Brain microvascular endothelial cell (primary cell): ENCODE results near the gene EPHA1.

Experiments
- DNase-seq: peaks from one replicate; pipeline ENCODE4 v3.0.0-alpha.2; 2020
- H3K27ac ChIP-seq: fragments of 250-450 bp; sonication (Bioruptor Pico); 2 replicates; pipeline ENCODE4 v1.5.1; 2020; ENCODE audit warnings: mild to moderate bottlenecking, moderate library complexity
- H3K27me3 ChIP-seq: fragments of 250-450 bp; sonication (Bioruptor Pico); replicated peaks from 2 replicates; pipeline ENCODE4 v1.5.1; 2020; ENCODE audit warnings: mild to moderate bottlenecking
- H3K36me3 ChIP-seq: fragments of 250-450 bp; sonication (Bioruptor Pico); replicated peaks from 2 replicates; pipeline ENCODE4 v1.5.1; 2020; ENCODE audit warnings: mild to moderate bottlenecking
- H3K4me3 ChIP-seq: 2 replicates; pipeline ENCODE4 v1.5.1; 2011; ENCODE audit warnings: low read depth, mild to moderate bottlenecking, control low read depth, low read length, moderate library complexity
- in situ Hi-C: cut with HindIII; loops from 2 replicates; pipeline ENCODE4 v1.10.0; 2017; ENCODE audit warnings: low sequenced_read_pairs, low pct_ligation_motif_present
- TF ChIP-seq, protein P1 (sequence below): IDR thresholded peaks from 2 replicates; pipeline ENCODE4 v1.5.1; 2011; ENCODE audit warnings: low read depth, mild to moderate bottlenecking, moderate library complexity, low read length, control low read depth, inconsistent platforms; ENCODE audit errors: missing control alignments

EPHA1 gene

DNA sequence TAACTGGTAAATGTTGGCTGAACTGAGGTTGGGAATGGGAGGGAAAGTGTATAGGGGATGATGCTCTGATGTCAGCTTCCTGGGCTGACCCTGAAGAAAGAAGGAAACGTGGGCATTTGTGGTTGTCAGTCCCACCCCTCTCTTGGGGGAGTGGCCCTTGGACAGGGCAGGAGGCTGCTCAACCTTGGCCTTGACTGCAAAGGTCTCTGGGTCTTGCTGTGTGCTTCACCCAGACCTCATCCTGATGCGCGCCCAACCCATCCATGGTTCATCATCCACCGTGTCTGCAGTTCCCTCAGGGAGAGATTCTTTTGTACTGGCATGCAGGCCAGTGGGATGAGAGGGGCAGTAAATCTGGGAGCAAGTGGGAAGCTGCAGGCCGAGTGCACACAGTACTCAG, 32.3 kb downstream of the EPHA1 start:
- no peak for DNase-seq
- Histone ChIP-seq H3K27me3 (no peaks in the 10 kb centered on the region), H3K27ac (no peak overlapping the region), H3K4me3 (no peak overlapping the region), H3K36me3 (peaks cover 2% of the 10 kb centered on the region)
- in situ Hi-C loops, result no loop called here
- TF ChIP-seq, protein P1, sequence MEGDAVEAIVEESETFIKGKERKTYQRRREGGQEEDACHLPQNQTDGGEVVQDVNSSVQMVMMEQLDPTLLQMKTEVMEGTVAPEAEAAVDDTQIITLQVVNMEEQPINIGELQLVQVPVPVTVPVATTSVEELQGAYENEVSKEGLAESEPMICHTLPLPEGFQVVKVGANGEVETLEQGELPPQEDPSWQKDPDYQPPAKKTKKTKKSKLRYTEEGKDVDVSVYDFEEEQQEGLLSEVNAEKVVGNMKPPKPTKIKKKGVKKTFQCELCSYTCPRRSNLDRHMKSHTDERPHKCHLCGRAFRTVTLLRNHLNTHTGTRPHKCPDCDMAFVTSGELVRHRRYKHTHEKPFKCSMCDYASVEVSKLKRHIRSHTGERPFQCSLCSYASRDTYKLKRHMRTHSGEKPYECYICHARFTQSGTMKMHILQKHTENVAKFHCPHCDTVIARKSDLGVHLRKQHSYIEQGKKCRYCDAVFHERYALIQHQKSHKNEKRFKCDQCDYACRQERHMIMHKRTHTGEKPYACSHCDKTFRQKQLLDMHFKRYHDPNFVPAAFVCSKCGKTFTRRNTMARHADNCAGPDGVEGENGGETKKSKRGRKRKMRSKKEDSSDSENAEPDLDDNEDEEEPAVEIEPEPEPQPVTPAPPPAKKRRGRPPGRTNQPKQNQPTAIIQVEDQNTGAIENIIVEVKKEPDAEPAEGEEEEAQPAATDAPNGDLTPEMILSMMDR, result no peak

DNA sequence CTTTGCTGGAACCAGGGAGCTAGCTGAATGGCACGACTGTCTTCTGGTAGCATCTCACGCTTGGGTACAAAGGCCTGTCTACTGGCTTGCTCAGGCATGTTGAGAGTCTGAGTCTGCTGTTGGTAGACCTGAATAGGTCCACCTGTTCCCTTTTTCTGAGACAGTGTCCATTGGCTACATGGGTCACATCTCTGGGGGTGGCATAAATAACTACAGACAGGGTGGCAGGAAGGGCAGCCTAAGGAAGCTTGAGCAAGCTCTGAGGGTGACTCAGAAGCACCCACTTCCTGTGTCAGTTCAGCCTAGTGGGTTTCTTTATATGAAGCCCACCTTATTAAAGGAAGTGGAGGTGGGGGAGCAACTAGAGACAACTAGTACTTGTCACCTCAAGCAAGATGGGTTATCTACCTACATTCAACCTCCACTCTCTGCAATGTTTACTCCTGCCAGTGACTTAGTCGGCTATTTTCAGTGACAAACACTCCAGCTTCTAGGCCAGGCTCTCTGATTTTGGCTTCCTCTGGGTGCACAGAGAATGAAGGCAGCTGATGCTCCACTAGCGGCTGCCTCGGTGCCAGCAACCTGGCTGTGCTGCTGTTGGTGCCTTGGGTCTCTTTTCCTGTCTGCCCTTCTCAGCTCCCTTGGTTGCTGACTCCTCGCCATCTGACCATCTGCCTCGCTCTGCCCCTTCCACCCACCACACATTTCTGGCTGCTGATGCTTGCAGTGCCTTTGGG, 33.2 kb downstream of the EPHA1 start:
- Histone ChIP-seq H3K27me3 (no peaks in the 10 kb centered on the region), H3K36me3 (no peaks in the 10 kb centered on the region), H3K27ac (no peak overlapping the region), H3K4me3 (no peak overlapping the region)
- DNase-seq, result no peak
- in situ Hi-C loops, result no loop called here
- TF ChIP-seq, protein P1, result no peak

DNA sequence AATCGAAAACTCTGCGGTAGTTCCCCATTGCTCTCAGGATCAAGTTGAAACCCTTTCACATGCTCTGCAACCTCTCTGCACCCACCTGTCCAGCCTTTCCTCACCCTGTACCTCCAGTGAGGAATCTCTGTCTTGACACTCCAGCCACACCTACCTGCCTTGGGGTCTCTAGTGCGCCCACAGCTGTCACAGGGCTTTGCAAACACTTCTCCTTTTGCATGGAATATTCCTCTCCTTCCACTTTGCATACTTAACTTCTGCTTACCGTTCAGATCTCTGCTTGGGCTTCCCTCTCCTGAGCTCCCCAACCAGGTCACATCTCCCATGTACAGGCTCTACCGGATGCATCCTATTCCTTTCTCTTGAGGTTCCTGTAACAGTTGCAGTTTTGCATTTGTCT, 34.1 kb downstream of the EPHA1 start:
- in situ Hi-C loops, result no loop called here
- Histone ChIP-seq H3K27ac (no peak overlapping the region), H3K4me3 (no peak overlapping the region), H3K27me3 (no peaks in the 10 kb centered on the region), H3K36me3 (no peaks in the 10 kb centered on the region)
- TF ChIP-seq, protein P1, result no peak
- no peak for DNase-seq

DNA sequence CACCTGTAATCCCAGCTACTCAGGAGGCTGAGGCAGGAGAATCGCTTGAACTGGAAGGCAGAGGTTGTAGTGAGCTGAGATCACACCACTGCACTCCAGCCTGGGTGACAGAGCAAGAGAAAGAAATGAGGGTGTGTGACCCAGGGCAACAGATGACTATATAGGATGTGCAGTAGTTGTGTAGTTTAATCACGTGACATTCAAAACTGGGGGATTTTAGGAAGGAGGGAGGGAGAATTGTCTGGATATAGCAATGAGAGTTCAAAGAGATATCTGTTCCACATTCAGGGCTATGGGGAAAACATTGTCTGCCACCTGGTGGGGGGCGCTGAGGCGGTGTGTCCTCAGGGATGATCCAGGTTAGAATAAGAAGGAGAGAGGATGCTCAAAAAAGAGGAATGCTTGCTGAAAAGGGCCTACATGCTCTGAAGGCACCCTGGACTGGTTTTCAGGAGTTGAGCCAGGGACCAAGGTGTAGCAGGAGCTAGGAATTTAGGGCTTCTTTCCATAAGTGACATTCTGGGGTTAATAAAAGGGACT, 35.3 kb downstream of the EPHA1 start:
- H3K27ac ChIP-seq, result no peak overlapping the region
- TF ChIP-seq, protein P1, result peak; percentile 25
- no peaks in the 10 kb centered on the region for H3K27me3 ChIP-seq
- in situ Hi-C loops, result no loop called here
- no peak overlapping the region for H3K4me3 ChIP-seq
- DNase-seq, result no peak
- no peaks in the 10 kb centered on the region for H3K36me3 ChIP-seq

DNA sequence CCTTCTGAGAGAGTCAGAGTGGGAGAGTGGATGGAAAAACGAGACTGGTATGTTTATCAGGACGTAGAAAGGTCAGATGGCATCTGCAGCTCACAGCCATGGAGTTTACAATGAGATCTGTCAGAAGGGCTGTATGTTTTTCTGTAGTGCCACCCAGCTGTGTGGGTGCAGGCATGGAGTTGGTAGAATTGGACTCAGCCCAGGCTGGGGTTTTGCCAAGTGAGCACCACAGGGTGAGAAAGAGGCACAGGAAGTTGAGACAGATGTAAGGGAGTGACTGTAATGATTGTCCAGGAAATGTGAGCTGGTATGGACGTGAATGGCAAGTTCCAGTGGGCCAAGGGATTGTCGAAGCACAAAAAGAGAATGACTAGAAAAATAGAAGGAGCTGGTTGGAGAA, 36.6 kb downstream of the EPHA1 start:
- no peak overlapping the region for H3K27ac ChIP-seq
- H3K4me3 ChIP-seq, result no peak overlapping the region
- no peaks in the 10 kb centered on the region for H3K36me3 ChIP-seq
- DNase-seq, result no peak
- TF ChIP-seq, protein P1, result peak; percentile 8
- H3K27me3 ChIP-seq, result no peaks in the 10 kb centered on the region
- in situ Hi-C loops, result no loop called here
